T-helper 2 cell treated with Interferon-gamma antibody and Interleukin-4, amounts not matched to agents 100 ng/mL and 5 ng/mL, for 36 hours (primary cell): ENCODE results near the gene KCNH3. TPM values are rescaled to one million over a fixed set of nuclear protein-coding genes. Genes with fewer than 3 reads are reported as not detected.
"Not testable (repeated sequence)": the region's sequence is repeated elsewhere in the genome, so short reads cannot be mapped to it uniquely, and the experiment has no call there.

Experiments
- intact Hi-C: fragments of 100-400 bp; cut with micrococcal nuclease; formaldehyde crosslinking; loops from one replicate; pipeline ENCODE4 v1.15.1; 2023
- total RNA-seq: library from RNA; stranded (reverse); gene quantifications from 2 replicates; pipeline ENCODE4 v1.2.3, GENCODE V29; 2022

KCNH3 gene
- total RNA-seq, 1 donor from 2014 or later: 1.2 TPM

- intact Hi-C loops: no loop called here
Measured at GRCh38 chr12:49583366-49584094, 44.7 kb downstream of the KCNH3 start.

- intact Hi-C loops: no loop called here
Measured at GRCh38 chr12:49584591-49584990, 45.8 kb downstream of the KCNH3 start.

- intact Hi-C loops: no loop called here
Measured at GRCh38 chr12:49585477-49586459, 46.9 kb downstream of the KCNH3 start.

- intact Hi-C loops: no loop called here
Measured at GRCh38 chr12:49587174-49587908, 48.5 kb downstream of the KCNH3 start.

- intact Hi-C loops: no loop called here
Measured at GRCh38 chr12:49588281-49588680, 49.5 kb downstream of the KCNH3 start.

GRCh38 chr12:49588721-49589516, 50.1 kb downstream of the KCNH3 start:
- intact Hi-C loops: no loop called here

GRCh38 chr12:49598527-49598926, 59.7 kb downstream of the KCNH3 start:
- intact Hi-C loops: no loop called here

- intact Hi-C loops: no loop called here
Measured at GRCh38 chr12:49599961-49600360, 61.1 kb downstream of the KCNH3 start.

- intact Hi-C loops: no loop called here
Measured at GRCh38 chr12:49603721-49604120, 64.9 kb downstream of the KCNH3 start.

- intact Hi-C loops: no loop called here
Measured at GRCh38 chr12:49604856-49605255, 66.0 kb downstream of the KCNH3 start.

- intact Hi-C loops: not testable (repeated sequence)
Measured at GRCh38 chr12:49605539-49605938, 66.7 kb downstream of the KCNH3 start, which contains the start of gene FAM186B. Gene FAM186B (minus strand): TSS chr12:49605639. CDS start chr12:49605477, 162 bp downstream.

Other genes with a start within 250 kb of the KCNH3 start
- gene PRPH, start 243.9 kb upstream of the KCNH3 start, total RNA-seq: not detected in 2 replicates
- gene TROAP, start 215.8 kb upstream of the KCNH3 start, total RNA-seq: 77.6 and 79.0 TPM in 2 replicates
- gene C1QL4, start 201.8 kb upstream of the KCNH3 start, total RNA-seq: not detected in 2 replicates
- gene DNAJC22, start 192.1 kb upstream of the KCNH3 start, total RNA-seq: 0.11 TPM in 1 of 2 replicates, not detected in the other
- gene SPATS2, start 171.6 kb upstream of the KCNH3 start, total RNA-seq: 14.6 and 17.5 TPM in 2 replicates
- 90.8 and 91.2 TPM in 2 replicates for gene MCRS1, start 29.1 kb downstream of the KCNH3 start, total RNA-seq
- 0.16 TPM in 1 of 2 replicates, not detected in the other for gene FAM186B, start 66.6 kb downstream of the KCNH3 start, total RNA-seq
- 10.1 and 10.8 TPM in 2 replicates for gene PRPF40B, start 84.5 kb downstream of the KCNH3 start, total RNA-seq
- gene FMNL3, start 168.4 kb downstream of the KCNH3 start, total RNA-seq: 25.0 and 25.2 TPM in 2 replicates
- 442 and 445 TPM in 2 replicates for gene TMBIM6, start 202.5 kb downstream of the KCNH3 start, total RNA-seq